PC-9 (cell line): ENCODE results near the gene VASH2. TPM values are rescaled to one million over a fixed set of nuclear protein-coding genes. Genes with fewer than 3 reads are reported as not detected.
"Not testable (repeated sequence)": the region's sequence is repeated elsewhere in the genome, so short reads cannot be mapped to it uniquely, and the experiment has no call there.

Experiments
- BruUV-seq: library from RNA; stranded (reverse); fragments of 400-500 nt; replicated peaks from 2 replicates; lab custom pipeline; 2021; lab: Mats Ljungman, UMichigan
- CTCF ChIA-PET: fragments of 300-600 bp; sonication (Branson Sonifier 250); formaldehyde crosslinking; loops from one replicate; lab custom pipeline; 2022; ENCODE audit warnings: antibody characterized with exemption; lab: Charles Lee
- POLR2A ChIA-PET: fragments of 300-600 bp; sonication (Branson Sonifier 250); formaldehyde crosslinking; loops from one replicate; lab custom pipeline; 2022; ENCODE audit warnings: antibody characterized with exemption; ENCODE audit not compliant: unreplicated experiment; lab: Charles Lee
- DNase-seq, 2 experiments: peaks; one replicate each; pipeline versions ENCODE4 v3.0.0 to v3.0.0-alpha.2; 2015 to 2022; ENCODE audit warnings: mixed read lengths in 1 of 2
- H2AFZ ChIP-seq: fragments of 200-600 bp; sonication (generic); 2 replicates; pipeline ENCODE4 v1.8.1; 2017; ENCODE audit warnings: antibody characterized with exemption
- H3F3A ChIP-seq: fragments of 200-600 bp; sonication (generic); 2 replicates; pipeline ENCODE4 v1.8.1; 2017; ENCODE audit warnings: antibody characterized with exemption, mild to moderate bottlenecking, low read depth; ENCODE audit not compliant: insufficient read depth
- H3K27ac ChIP-seq: fragments of 200-600 bp; sonication (generic); 2 replicates; pipeline ENCODE4 v1.6.1; 2016; ENCODE audit warnings: mixed run types
- H3K27me3 ChIP-seq: fragments of 200-600 bp; sonication (generic); 2 replicates; pipeline ENCODE4 v1.6.1; 2016; ENCODE audit warnings: low read depth, mixed run types; ENCODE audit not compliant: insufficient read depth
- H3K36me3 ChIP-seq: fragments of 200-600 bp; sonication (generic); 2 replicates; pipeline ENCODE4 v1.6.1; 2016; ENCODE audit warnings: low read depth, mixed run types
- H3K4me1 ChIP-seq: fragments of 200-600 bp; sonication (generic); replicated peaks from 2 replicates; pipeline ENCODE4 v1.6.1; 2016; ENCODE audit warnings: mixed run types; ENCODE audit not compliant: insufficient read depth
- H3K4me2 ChIP-seq: fragments of 200-600 bp; sonication (generic); 2 replicates; pipeline ENCODE4 v1.6.1; 2017; ENCODE audit warnings: mixed run types
- H3K4me3 ChIP-seq: fragments of 200-600 bp; sonication (generic); 2 replicates; pipeline ENCODE4 v1.6.1; 2016; ENCODE audit warnings: mixed run types
- H3K79me2 ChIP-seq: fragments of 200-600 bp; sonication (generic); 2 replicates; pipeline ENCODE4 v1.6.1; 2017; ENCODE audit warnings: low read depth, mixed run types
- H3K9me2 ChIP-seq: fragments of 200-600 bp; sonication (generic); 2 replicates; pipeline ENCODE4 v1.8.1; 2017; ENCODE audit warnings: mild to moderate bottlenecking; ENCODE audit not compliant: insufficient read depth
- H3K9me3 ChIP-seq: fragments of 200-600 bp; sonication (generic); 2 replicates; pipeline ENCODE4 v1.8.1; 2016; ENCODE audit warnings: low read depth; ENCODE audit not compliant: insufficient read depth
- H4K20me1 ChIP-seq: fragments of 200-600 bp; sonication (generic); 2 replicates; pipeline ENCODE4 v1.8.1; 2017; ENCODE audit not compliant: insufficient read depth
- CTCF ChIP-seq: fragments of 200-600 bp; sonication (generic); conservative IDR thresholded peaks from 2 replicates; pipeline ENCODE4 v1.6.1; 2017; ENCODE audit warnings: mixed run types, antibody characterized with exemption, mild to moderate bottlenecking, moderate library complexity
- EZH2 ChIP-seq: fragments of 200-600 bp; sonication (generic); IDR thresholded peaks from 2 replicates; pipeline ENCODE4 v1.8.0; 2017; ENCODE audit warnings: antibody characterized with exemption, low read depth
- intact Hi-C: fragments of 100-400 bp; cut with micrococcal nuclease; formaldehyde crosslinking; loops from one replicate; pipeline ENCODE4 v1.10.0; 2022; ENCODE audit not compliant: unreplicated experiment
- total RNA-seq: library from RNA; stranded (reverse); gene quantifications from 2 replicates; pipeline ENCODE4 v1.2.3, GENCODE V29; 2021

Gene VASH2
- total RNA-seq, 1 experiment from 2014 or later, result not detected

GRCh38 chr1:212962509-212962908, 12.2 kb downstream of the VASH2 start:
- CTCF ChIA-PET, result no interaction called here
- TF ChIP-seq CTCF (no peak), EZH2 (no peak)
- Histone ChIP-seq H3K79me2 (no peaks in the 10 kb centered on the region), H3K9me3 (no peaks in the 10 kb centered on the region), H3K4me1 (no peaks in the 10 kb centered on the region), H3K27me3 (peaks cover 52% of the 10 kb centered on the region), H2AFZ (no peak overlapping the region), H4K20me1 (no peaks in the 10 kb centered on the region; the same call in 1 of the 2 replicates), H3K36me3 (no peaks in the 10 kb centered on the region), H3K27ac (no peak overlapping the region), H3K4me3 (no peak overlapping the region), H3F3A (no peaks in the 10 kb centered on the region), H3K9me2 (no peaks in the 10 kb centered on the region), H3K4me2 (no peak overlapping the region)
- POLR2A ChIA-PET, result no interaction called here
- intact Hi-C loops, result no loop called here
- BruUV-seq, result no TSS peak
- no peak for DNase-seq

GRCh38 chr1:212964102-212964501, 13.8 kb downstream of the VASH2 start:
- no peak overlapping the region for H3K4me3 ChIP-seq
- H3K9me2 ChIP-seq, result no peaks in the 10 kb centered on the region
- no peaks in the 10 kb centered on the region for H3K79me2 ChIP-seq
- no peaks in the 10 kb centered on the region for H3K36me3 ChIP-seq
- H3K4me2 ChIP-seq, result no peak overlapping the region
- H3K27ac ChIP-seq, result no peak overlapping the region
- no peaks in the 10 kb centered on the region for H3K4me1 ChIP-seq
- H3F3A ChIP-seq, result no peaks in the 10 kb centered on the region
- intact Hi-C loops, result no loop called here
- ChIA-PET CTCF (interaction anchor here (0.8 kb wide), 1 partner anchor 508 kb away, joined by 4 read pairs; no protein-coding TSS in a partner anchor), POLR2A (no interaction called here)
- H4K20me1 ChIP-seq, result no peaks in the 10 kb centered on the region; the same call in 1 of the 2 replicates
- H2AFZ ChIP-seq, result no peak overlapping the region
- no TSS peak for BruUV-seq
- DNase-seq, result no peak
- TF ChIP-seq CTCF (no peak), EZH2 (no peak)
- H3K9me3 ChIP-seq, result no peaks in the 10 kb centered on the region
- peaks cover 61% of the 10 kb centered on the region for H3K27me3 ChIP-seq

- peaks cover 54% of the 10 kb centered on the region for H3K27me3 ChIP-seq
- H3K4me1 ChIP-seq, H3K4me3 ChIP-seq, DNase-seq, H2AFZ ChIP-seq, H3K4me2 ChIP-seq, BruUV-seq, H4K20me1 ChIP-seq, H3K79me2 ChIP-seq, CTCF ChIA-PET, H3K36me3 ChIP-seq, H3K27ac ChIP-seq, intact Hi-C loops, H3K9me3 ChIP-seq, H3F3A ChIP-seq, H3K9me2 ChIP-seq: not testable (repeated sequence)
- POLR2A ChIA-PET, result interaction anchor here (0.7 kb wide), 1 partner anchor 44 kb away, joined by 5 read pairs; no protein-coding TSS in a partner anchor
Measured at GRCh38 chr1:212964993-212965392, 14.7 kb downstream of the VASH2 start.

- Histone ChIP-seq H3K4me1 (no peaks in the 10 kb centered on the region), H3K27me3 (peaks cover 58% of the 10 kb centered on the region), H3K79me2 (no peaks in the 10 kb centered on the region), H3K4me2 (no peak overlapping the region), H3K4me3 (no peak overlapping the region), H3K36me3 (no peaks in the 10 kb centered on the region), H3K9me3 (no peaks in the 10 kb centered on the region), H3F3A (no peaks in the 10 kb centered on the region), H3K27ac (no peak overlapping the region), H4K20me1 (no peaks in the 10 kb centered on the region), H2AFZ (no peak overlapping the region), H3K9me2 (no peaks in the 10 kb centered on the region)
- ChIA-PET POLR2A (no interaction called here), CTCF (no interaction called here)
- DNase-seq, result no peak
- TF ChIP-seq CTCF, result no peak
- TF ChIP-seq EZH2, result no peak
- intact Hi-C loops, result no loop called here
- no TSS peak for BruUV-seq
Measured at GRCh38 chr1:212966616-212967015, 16.3 kb downstream of the VASH2 start.
